Chondrocyte (in vitro differentiated cells): ENCODE results near the gene ARMC9. TPM values are rescaled to one million over a fixed set of nuclear protein-coding genes. Genes with fewer than 3 reads are reported as not detected.
A peak's percentile ranks its signal among the peaks of the same experiment; 100 is the strongest.

Experiments used
- DNase-seq: peaks from one replicate; pipeline ENCODE4 v3.0.0; 2021; ENCODE audit warnings: mixed read lengths, low spot score
- H3K27ac Mint-ChIP-seq: one replicate; pipeline ENCODE4 v1.8.0; 2021; ENCODE audit warnings: mild to moderate bottlenecking, moderate library complexity, mixed read lengths; ENCODE audit not compliant: unreplicated experiment
- H3K27me3 Mint-ChIP-seq: 2 replicates; pipeline ENCODE4 v1.8.0; 2021; ENCODE audit warnings: low read depth, mixed read lengths
- H3K36me3 Mint-ChIP-seq: 2 replicates; pipeline ENCODE4 v1.8.0; 2021; ENCODE audit warnings: low read depth, mixed read lengths
- H3K4me1 Mint-ChIP-seq: 2 replicates; pipeline ENCODE4 v1.8.0; 2021; ENCODE audit warnings: low read depth, mild to moderate bottlenecking, mixed read lengths
- H3K4me3 Mint-ChIP-seq: one replicate; pipeline ENCODE4 v1.8.0; 2021; ENCODE audit warnings: mild to moderate bottlenecking, moderate library complexity, mixed read lengths; ENCODE audit not compliant: unreplicated experiment
- H3K9me3 Mint-ChIP-seq: 2 replicates; pipeline ENCODE4 v1.8.0; 2021; ENCODE audit warnings: low read depth, mixed read lengths
- total RNA-seq: library from RNA; stranded (reverse); gene quantifications from 3 replicates; pipeline ENCODE4 v1.2.1, GENCODE V29; 2021
- TF ChIP-seq, protein P1 (sequence below): fragments of 200-600 bp; sonication (generic); IDR thresholded peaks from 2 replicates; pipeline ENCODE4 v1.5.0; 2021; ENCODE audit warnings: antibody characterized with exemption, mild to moderate bottlenecking, moderate library complexity

The ARMC9 gene
- total RNA-seq, 1 donor from 2014 or later = 188 TPM

DNA sequence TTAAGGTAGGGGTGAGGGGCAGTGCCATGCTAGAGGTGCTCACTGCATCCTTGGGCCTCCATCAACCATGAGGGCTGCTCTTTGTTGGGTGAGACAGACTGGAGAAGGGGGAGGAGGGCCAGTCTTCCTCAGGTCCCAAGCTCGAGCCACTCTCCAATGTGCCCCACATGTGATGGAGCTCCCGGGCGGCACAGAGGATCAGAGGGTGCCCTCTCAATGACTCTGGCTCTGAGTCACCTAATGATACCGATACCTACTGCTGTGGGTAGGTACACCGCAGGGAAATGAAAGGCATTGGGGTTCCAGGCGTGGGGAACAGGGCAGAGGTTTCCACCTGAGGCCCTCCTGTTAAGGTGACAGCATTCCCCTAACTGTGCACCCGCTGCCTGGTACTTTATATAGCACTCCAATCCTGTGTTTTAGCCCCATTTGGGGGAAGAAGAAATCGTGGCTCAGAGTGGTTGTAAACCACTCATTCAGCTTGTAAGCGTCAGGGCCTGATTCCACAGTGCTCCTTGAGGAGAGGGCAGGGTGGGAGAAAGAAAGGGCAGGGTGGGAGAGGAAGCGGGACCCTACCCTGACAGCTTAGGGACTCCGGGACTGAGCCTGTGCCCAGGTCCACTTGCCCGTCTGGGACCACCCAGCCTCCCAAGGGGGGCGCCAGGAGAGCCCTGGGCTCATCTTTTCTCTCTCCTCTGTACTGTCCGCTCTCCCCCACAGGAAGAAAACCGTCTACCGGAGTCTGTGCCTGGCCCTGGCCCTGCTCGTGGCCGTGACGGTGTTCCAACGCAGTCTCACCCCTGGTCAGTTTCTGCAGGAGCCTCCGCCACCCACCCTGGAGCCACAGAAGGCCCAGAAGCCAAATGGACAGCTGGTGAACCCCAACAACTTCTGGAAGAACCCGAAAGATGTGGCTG lies 198.8 kb downstream of the ARMC9 start:
- Mint-ChIP-seq H3K9me3 (no peaks in the 10 kb centered on the region), H3K27ac (no peak overlapping the region), H3K4me3 (peak overlapping the region; percentile 23), H3K27me3 (no peaks in the 10 kb centered on the region), H3K4me1 (peaks cover 18% of the 10 kb centered on the region), H3K36me3 (no peaks in the 10 kb centered on the region)
- no peak for DNase-seq
- TF ChIP-seq, protein P1, sequence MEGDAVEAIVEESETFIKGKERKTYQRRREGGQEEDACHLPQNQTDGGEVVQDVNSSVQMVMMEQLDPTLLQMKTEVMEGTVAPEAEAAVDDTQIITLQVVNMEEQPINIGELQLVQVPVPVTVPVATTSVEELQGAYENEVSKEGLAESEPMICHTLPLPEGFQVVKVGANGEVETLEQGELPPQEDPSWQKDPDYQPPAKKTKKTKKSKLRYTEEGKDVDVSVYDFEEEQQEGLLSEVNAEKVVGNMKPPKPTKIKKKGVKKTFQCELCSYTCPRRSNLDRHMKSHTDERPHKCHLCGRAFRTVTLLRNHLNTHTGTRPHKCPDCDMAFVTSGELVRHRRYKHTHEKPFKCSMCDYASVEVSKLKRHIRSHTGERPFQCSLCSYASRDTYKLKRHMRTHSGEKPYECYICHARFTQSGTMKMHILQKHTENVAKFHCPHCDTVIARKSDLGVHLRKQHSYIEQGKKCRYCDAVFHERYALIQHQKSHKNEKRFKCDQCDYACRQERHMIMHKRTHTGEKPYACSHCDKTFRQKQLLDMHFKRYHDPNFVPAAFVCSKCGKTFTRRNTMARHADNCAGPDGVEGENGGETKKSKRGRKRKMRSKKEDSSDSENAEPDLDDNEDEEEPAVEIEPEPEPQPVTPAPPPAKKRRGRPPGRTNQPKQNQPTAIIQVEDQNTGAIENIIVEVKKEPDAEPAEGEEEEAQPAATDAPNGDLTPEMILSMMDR = no peak

DNA sequence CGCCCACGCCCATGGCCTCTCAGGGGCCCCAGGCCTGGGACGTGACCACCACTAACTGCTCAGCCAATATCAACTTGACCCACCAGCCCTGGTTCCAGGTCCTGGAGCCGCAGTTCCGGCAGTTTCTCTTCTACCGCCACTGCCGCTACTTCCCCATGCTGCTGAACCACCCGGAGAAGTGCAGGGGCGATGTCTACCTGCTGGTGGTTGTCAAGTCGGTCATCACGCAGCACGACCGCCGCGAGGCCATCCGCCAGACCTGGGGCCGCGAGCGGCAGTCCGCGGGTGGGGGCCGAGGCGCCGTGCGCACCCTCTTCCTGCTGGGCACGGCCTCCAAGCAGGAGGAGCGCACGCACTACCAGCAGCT lies 199.5 kb downstream of the ARMC9 start:
- TF ChIP-seq, protein P1 = no peak
- H3K4me1 Mint-ChIP-seq = peaks cover 19% of the 10 kb centered on the region
- no peaks in the 10 kb centered on the region for H3K27me3 Mint-ChIP-seq
- DNase-seq = no peak
- no peak overlapping the region for H3K4me3 Mint-ChIP-seq
- H3K36me3 Mint-ChIP-seq = no peaks in the 10 kb centered on the region
- no peaks in the 10 kb centered on the region for H3K9me3 Mint-ChIP-seq
- H3K27ac Mint-ChIP-seq = no peak overlapping the region

DNA sequence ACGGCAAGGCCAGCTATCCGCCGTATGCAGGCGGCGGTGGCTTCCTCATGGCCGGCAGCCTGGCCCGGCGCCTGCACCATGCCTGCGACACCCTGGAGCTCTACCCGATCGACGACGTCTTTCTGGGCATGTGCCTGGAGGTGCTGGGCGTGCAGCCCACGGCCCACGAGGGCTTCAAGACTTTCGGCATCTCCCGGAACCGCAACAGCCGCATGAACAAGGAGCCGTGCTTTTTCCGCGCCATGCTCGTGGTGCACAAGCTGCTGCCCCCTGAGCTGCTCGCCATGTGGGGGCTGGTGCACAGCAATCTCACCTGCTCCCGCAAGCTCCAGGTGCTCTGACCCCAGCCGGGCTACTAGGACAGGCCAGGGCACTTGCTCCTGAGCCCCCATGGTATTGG lies 200.2 kb downstream of the ARMC9 start:
- Mint-ChIP-seq H3K4me3 (no peak overlapping the region), H3K4me1 (peaks cover 25% of the 10 kb centered on the region), H3K27me3 (no peaks in the 10 kb centered on the region), H3K9me3 (no peaks in the 10 kb centered on the region), H3K27ac (no peak overlapping the region), H3K36me3 (no peaks in the 10 kb centered on the region)
- TF ChIP-seq, protein P1 = no peak
- no peak for DNase-seq

DNA sequence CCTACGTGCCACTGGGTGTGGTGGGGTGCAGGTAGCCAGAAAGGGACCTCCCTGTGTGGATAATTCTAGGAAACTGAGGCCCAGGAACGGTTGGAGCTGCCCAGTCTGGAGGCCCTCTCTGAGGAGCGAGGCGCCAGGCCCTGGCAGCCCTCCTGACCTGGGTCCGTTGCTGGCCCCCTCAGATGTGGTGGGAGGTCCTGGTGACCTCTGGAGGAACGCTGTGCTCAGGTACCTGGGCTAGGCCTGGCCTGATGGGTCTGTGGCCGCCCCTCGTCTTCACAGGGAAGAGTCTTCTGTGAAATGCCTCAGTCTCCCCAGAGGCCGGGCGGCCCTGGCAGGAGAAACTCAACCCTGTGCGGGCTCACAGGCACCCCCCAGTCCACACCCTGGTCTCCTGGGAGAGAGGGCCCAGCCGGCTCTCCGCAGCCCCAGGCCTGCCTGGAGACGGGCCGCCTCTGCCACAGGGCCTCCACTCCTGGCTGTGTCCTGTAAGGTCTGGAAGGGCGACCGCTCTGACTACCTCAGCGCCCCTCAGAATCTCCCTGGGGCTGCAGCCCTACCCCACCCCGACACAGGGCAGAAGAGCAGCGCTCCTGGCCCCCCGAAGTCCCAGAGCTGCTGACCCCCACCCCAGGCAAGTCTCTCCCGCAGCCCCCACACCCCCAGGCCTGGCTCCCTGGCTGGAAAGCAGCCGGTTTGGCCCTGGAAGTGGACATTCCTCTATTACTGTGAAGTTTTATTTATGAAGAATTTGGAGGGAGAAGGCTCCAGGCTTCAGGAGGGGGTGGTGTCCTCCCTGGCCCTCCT lies 200.8 kb downstream of the ARMC9 start:
- Mint-ChIP-seq H3K4me1 (peaks cover 29% of the 10 kb centered on the region), H3K36me3 (no peaks in the 10 kb centered on the region), H3K27ac (no peak overlapping the region), H3K4me3 (no peak overlapping the region), H3K9me3 (no peaks in the 10 kb centered on the region), H3K27me3 (no peaks in the 10 kb centered on the region)
- TF ChIP-seq, protein P1 = no peak
- no peak for DNase-seq
